ENCODE results near the gene PARD3. TPM values are rescaled to one million over a fixed set of nuclear protein-coding genes. Genes with fewer than 3 reads are reported as not detected.

The PARD3 gene
- total RNA-seq, 1 experiment from 2014 or later = 57.4 TPM

DNA sequence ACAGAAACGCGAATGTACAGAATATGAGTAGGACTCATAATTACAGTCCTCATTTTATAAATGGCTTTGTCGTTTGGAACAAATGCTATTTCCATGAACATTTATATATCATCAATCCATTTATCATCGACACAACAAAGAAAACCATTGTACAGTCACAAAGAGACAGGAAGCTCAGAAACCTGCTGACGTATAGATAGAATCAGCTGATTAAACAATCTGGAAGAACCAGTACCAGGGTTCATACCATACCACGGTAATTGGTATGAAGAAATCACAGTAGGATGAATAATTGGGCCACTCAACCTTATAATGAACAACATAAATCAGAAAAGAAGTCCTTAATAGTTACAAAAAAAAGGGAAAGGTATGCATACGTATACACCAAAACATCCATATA, 295.0 kb downstream of the PARD3 start:
- no peaks in the 10 kb centered on the region for H4K20me1 ChIP-seq (ENCODE audit: insufficient read depth)
- 0 out of 2 replicates have a peak overlapping the region, but pooled peaks have one; percentile 15 for H3K4me2 ChIP-seq
- H3K27ac ChIP-seq = peak overlapping the region; percentile 32; the same call in 1 of the 2 replicates
- H3K9me2 ChIP-seq (ENCODE audit: insufficient read depth) = no peaks in the 10 kb centered on the region
- H2AFZ ChIP-seq = no peak overlapping the region
- TF ChIP-seq EZH2 (IDR thresholded peaks at IDR 0.05; ENCODE audit: low read depth) = no peak
- TF ChIP-seq, protein P1, sequence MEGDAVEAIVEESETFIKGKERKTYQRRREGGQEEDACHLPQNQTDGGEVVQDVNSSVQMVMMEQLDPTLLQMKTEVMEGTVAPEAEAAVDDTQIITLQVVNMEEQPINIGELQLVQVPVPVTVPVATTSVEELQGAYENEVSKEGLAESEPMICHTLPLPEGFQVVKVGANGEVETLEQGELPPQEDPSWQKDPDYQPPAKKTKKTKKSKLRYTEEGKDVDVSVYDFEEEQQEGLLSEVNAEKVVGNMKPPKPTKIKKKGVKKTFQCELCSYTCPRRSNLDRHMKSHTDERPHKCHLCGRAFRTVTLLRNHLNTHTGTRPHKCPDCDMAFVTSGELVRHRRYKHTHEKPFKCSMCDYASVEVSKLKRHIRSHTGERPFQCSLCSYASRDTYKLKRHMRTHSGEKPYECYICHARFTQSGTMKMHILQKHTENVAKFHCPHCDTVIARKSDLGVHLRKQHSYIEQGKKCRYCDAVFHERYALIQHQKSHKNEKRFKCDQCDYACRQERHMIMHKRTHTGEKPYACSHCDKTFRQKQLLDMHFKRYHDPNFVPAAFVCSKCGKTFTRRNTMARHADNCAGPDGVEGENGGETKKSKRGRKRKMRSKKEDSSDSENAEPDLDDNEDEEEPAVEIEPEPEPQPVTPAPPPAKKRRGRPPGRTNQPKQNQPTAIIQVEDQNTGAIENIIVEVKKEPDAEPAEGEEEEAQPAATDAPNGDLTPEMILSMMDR (conservative IDR thresholded peaks at IDR 0.05) = no peak
- BruUV-seq (replicated peaks) = no TSS peak
- H3K79me2 ChIP-seq (ENCODE audit: low read depth) = peaks cover 27% of the 10 kb centered on the region
- intact Hi-C loops (cut with micrococcal nuclease; ENCODE audit: unreplicated experiment) = no loop called here
- no peaks in the 10 kb centered on the region for H3K27me3 ChIP-seq (ENCODE audit: insufficient read depth, low read depth)
- CTCF ChIA-PET = no interaction called here
- no peaks in the 10 kb centered on the region for H3K36me3 ChIP-seq (ENCODE audit: low read depth)
- H3K9me3 ChIP-seq (ENCODE audit: insufficient read depth, low read depth) = no peaks in the 10 kb centered on the region
- 0 out of 2 replicates have a peak, but pooled peaks cover under 1% of the 10 kb centered on the region for H3F3A ChIP-seq (ENCODE audit: insufficient read depth, low read depth)
- POLR2A ChIA-PET (ENCODE audit: unreplicated experiment) = no interaction called here
- peak in 1 of 2 experiments; percentile 71 for DNase-seq
- peaks cover 13% of the 10 kb centered on the region for H3K4me1 ChIP-seq (replicated peaks; ENCODE audit: insufficient read depth)
- H3K4me3 ChIP-seq = no peak overlapping the region

DNA sequence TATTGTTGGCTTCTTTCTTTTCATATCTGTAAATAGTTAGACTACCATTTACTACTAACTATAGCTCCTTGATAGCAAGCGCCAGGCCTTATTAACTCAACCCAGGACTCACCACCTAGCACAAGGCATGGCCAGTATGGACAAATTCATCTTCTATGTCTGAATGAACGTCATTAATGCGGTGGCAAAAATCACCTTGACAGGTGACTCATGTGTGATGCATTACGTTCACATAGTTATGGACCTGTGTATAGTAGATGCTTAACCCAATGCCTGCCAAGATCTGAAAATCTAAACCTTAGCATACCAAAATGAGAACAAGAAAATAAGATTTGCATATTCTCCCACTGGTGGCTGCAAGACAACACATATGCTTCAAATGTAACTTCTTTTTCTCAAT, 300.8 kb downstream of the PARD3 start:
- no peaks in the 10 kb centered on the region for H3K79me2 ChIP-seq (ENCODE audit: low read depth)
- H3K27me3 ChIP-seq (ENCODE audit: insufficient read depth, low read depth) = no peaks in the 10 kb centered on the region
- no peak overlapping the region for H3K4me2 ChIP-seq
- CTCF ChIA-PET = no interaction called here
- H4K20me1 ChIP-seq (ENCODE audit: insufficient read depth) = no peaks in the 10 kb centered on the region
- no peak for DNase-seq
- H3K4me1 ChIP-seq (replicated peaks; ENCODE audit: insufficient read depth) = no peaks in the 10 kb centered on the region
- POLR2A ChIA-PET (ENCODE audit: unreplicated experiment) = no interaction called here
- H3K4me3 ChIP-seq = no peak overlapping the region
- TF ChIP-seq, protein P1 (conservative IDR thresholded peaks at IDR 0.05) = no peak
- TF ChIP-seq EZH2 (IDR thresholded peaks at IDR 0.05; ENCODE audit: low read depth) = no peak
- intact Hi-C loops (cut with micrococcal nuclease; ENCODE audit: unreplicated experiment) = no loop called here
- H3K9me3 ChIP-seq (ENCODE audit: insufficient read depth, low read depth) = no peaks in the 10 kb centered on the region
- no TSS peak for BruUV-seq (replicated peaks)
- no peak overlapping the region for H2AFZ ChIP-seq
- no peak overlapping the region for H3K27ac ChIP-seq
- H3K9me2 ChIP-seq (ENCODE audit: insufficient read depth) = no peaks in the 10 kb centered on the region
- no peaks in the 10 kb centered on the region; the same call in 1 of the 2 replicates for H3F3A ChIP-seq (ENCODE audit: insufficient read depth, low read depth)
- no peaks in the 10 kb centered on the region for H3K36me3 ChIP-seq (ENCODE audit: low read depth)

DNA sequence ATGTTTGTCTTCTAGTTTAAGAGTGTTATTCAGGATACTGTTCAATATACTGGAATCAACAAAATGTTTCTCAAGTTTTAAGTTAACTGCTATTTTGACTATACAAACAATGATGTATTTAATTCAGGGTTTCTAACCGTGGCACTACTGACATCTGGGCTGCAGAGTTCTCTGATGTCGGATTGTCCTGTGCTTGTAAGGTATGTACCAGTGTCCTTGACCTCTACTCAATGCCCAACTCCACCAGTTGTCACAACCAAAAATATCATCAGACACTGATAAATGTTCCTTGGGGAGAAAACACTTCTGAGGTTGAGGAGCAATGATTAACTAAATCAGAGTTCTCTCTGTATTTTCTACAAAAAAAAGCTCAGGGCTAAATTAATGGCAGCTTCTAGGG, 301.5 kb downstream of the PARD3 start:
- H3F3A ChIP-seq (ENCODE audit: insufficient read depth, low read depth) = no peaks in the 10 kb centered on the region; the same call in 1 of the 2 replicates
- no peaks in the 10 kb centered on the region for H3K4me1 ChIP-seq (replicated peaks; ENCODE audit: insufficient read depth)
- no peaks in the 10 kb centered on the region for H3K27me3 ChIP-seq (ENCODE audit: insufficient read depth, low read depth)
- H3K27ac ChIP-seq = no peak overlapping the region
- intact Hi-C loops (cut with micrococcal nuclease; ENCODE audit: unreplicated experiment) = no loop called here
- no peaks in the 10 kb centered on the region for H4K20me1 ChIP-seq (ENCODE audit: insufficient read depth)
- BruUV-seq (replicated peaks) = no TSS peak
- no peaks in the 10 kb centered on the region for H3K9me3 ChIP-seq (ENCODE audit: insufficient read depth, low read depth)
- H3K9me2 ChIP-seq (ENCODE audit: insufficient read depth) = no peaks in the 10 kb centered on the region
- H3K4me3 ChIP-seq = no peak overlapping the region
- no peak overlapping the region for H2AFZ ChIP-seq
- DNase-seq = no peak
- TF ChIP-seq EZH2 (IDR thresholded peaks at IDR 0.05; ENCODE audit: low read depth) = no peak
- TF ChIP-seq, protein P1 (conservative IDR thresholded peaks at IDR 0.05) = no peak
- no peaks in the 10 kb centered on the region for H3K79me2 ChIP-seq (ENCODE audit: low read depth)
- no peaks in the 10 kb centered on the region for H3K36me3 ChIP-seq (ENCODE audit: low read depth)
- CTCF ChIA-PET = no interaction called here
- H3K4me2 ChIP-seq = no peak overlapping the region
- POLR2A ChIA-PET (ENCODE audit: unreplicated experiment) = no interaction called here
